Measurements from ENCODE around the gene NAALADL2. TPM values are rescaled to one million over a fixed set of nuclear protein-coding genes. Genes with fewer than 3 reads are reported as not detected.

The NAALADL2 gene
- total and polyA plus RNA-seq, 2 of the 4 experiments (the other 2 are of a cell fraction), result 3.8 to 19.2 TPM

- no peak overlapping the region for H4K8ac ChIP-seq (ENCODE audit: low read depth in 2 of 2, low read length in 2 of 2)
- no peak overlapping the region for H3K23ac ChIP-seq (ENCODE audit: low read depth, low read length)
- H3K4me2 ChIP-seq (ENCODE audit: low read depth, low read length), result no peak overlapping the region
- H3K36me3 ChIP-seq (ENCODE audit: control insufficient read depth, insufficient read depth, low read length), result no peaks in the 10 kb centered on the region
- no peak overlapping the region for H4K5ac ChIP-seq (ENCODE audit: low read depth, low read length)
- no peaks in the 10 kb centered on the region for H3K9me1 ChIP-seq (ENCODE audit: insufficient read depth, low read length)
- TF ChIP-seq SMC3 (IDR thresholded peaks at IDR 0.05; ENCODE audit: low read depth, low read length) (no peak), CHD1 (IDR thresholded peaks at IDR 0.05; ENCODE audit: low read depth, low read length) (no peak), CTCF (conservative IDR thresholded peaks at IDR 0.05; ENCODE audit: low read depth, low read length) (no peak), POLR2A (IDR thresholded peaks at IDR 0.05; ENCODE audit: low read depth, low read length) (no peak), FOS (IDR thresholded peaks at IDR 0.05; ENCODE audit: low read depth, low read length) (no peak), MAZ (IDR thresholded peaks at IDR 0.05; ENCODE audit: borderline replicate concordance, low read depth, low read length) (no peak), RCOR1 (IDR thresholded peaks at IDR 0.05; ENCODE audit: insufficient replicate concordance, low read length) (no peak), BHLHE40 (IDR thresholded peaks at IDR 0.05; ENCODE audit: low read depth, low read length) (no peak), MXI1 (IDR thresholded peaks at IDR 0.05; ENCODE audit: borderline replicate concordance, low read depth, low read length) (no peak), NFE2L2 (IDR thresholded peaks at IDR 0.05; ENCODE audit: low read depth, low read length) (no peak), RFX5 (IDR thresholded peaks at IDR 0.05; ENCODE audit: low read depth, low read length) (no peak), RAD21 (IDR thresholded peaks at IDR 0.05; ENCODE audit: low read length) (no peak), CEBPB (IDR thresholded peaks at IDR 0.05; ENCODE audit: low read depth, low read length) (no peak), MAFK (IDR thresholded peaks at IDR 0.05; ENCODE audit: low read depth, low read length) (no peak)
- TF ChIP-seq, protein P1, sequence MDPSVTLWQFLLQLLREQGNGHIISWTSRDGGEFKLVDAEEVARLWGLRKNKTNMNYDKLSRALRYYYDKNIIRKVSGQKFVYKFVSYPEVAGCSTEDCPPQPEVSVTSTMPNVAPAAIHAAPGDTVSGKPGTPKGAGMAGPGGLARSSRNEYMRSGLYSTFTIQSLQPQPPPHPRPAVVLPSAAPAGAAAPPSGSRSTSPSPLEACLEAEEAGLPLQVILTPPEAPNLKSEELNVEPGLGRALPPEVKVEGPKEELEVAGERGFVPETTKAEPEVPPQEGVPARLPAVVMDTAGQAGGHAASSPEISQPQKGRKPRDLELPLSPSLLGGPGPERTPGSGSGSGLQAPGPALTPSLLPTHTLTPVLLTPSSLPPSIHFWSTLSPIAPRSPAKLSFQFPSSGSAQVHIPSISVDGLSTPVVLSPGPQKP (IDR thresholded peaks at IDR 0.05; ENCODE audit: borderline replicate concordance, low read depth, low read length), result no peak
- TF ChIP-seq, protein P2, sequence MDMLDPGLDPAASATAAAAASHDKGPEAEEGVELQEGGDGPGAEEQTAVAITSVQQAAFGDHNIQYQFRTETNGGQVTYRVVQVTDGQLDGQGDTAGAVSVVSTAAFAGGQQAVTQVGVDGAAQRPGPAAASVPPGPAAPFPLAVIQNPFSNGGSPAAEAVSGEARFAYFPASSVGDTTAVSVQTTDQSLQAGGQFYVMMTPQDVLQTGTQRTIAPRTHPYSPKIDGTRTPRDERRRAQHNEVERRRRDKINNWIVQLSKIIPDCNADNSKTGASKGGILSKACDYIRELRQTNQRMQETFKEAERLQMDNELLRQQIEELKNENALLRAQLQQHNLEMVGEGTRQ (IDR thresholded peaks at IDR 0.05; ENCODE audit: low read depth, low read length), result no peak
- H3K4me3 ChIP-seq (ENCODE audit: insufficient read depth, low read depth, low read length), result no peak overlapping the region
- H3K27ac ChIP-seq (ENCODE audit: insufficient read depth, low read length), result no peak overlapping the region
- no peak overlapping the region for H2BK5ac ChIP-seq (ENCODE audit: low read depth, low read length, poor library complexity, severe bottlenecking)
- intact Hi-C loops (cut with micrococcal nuclease) (no loop called here), in situ Hi-C loops (cut with MboI; ENCODE audit: low sequenced_read_pairs) (no loop called here), dilution Hi-C loops (cut with HindIII; ENCODE audit: low sequenced_read_pairs, unreplicated experiment) (no loop called here)
- H3K9ac ChIP-seq (ENCODE audit: low read depth, low read length), result no peak overlapping the region
- no peak overlapping the region for H2AFZ ChIP-seq (replicated peaks; ENCODE audit: low read length, poor library complexity)
- no TSS peak for BruUV-seq (replicated peaks)
- H3K4ac ChIP-seq (ENCODE audit: low read depth, low read length), result no peak overlapping the region
- no CpG with 5 or more reads among the region's 6 CpGs for WGBS, 2 experiments (ENCODE audit: extremely low coverage in 2 of 2, insufficient read length in 1 of 2)
- no peak overlapping the region for H2BK120ac ChIP-seq (ENCODE audit: low read depth, low read length)
- H3K18ac ChIP-seq (ENCODE audit: low read depth, low read length), result no peak overlapping the region
- no peaks in the 10 kb centered on the region for H3K4me1 ChIP-seq (ENCODE audit: control insufficient read depth, insufficient read depth, low read length)
- H4K91ac ChIP-seq (ENCODE audit: insufficient read depth, low read depth, low read length), result no peak overlapping the region
- no peak overlapping the region for H3K14ac ChIP-seq (replicated peaks; ENCODE audit: low read depth, low read length)
- no peaks in the 10 kb centered on the region for H3K79me1 ChIP-seq (ENCODE audit: low read depth in 1 of 2, low read length in 2 of 2)
- ChIA-PET POLR2A (ENCODE audit: unreplicated experiment) (no interaction called here), CTCF (no interaction called here)
- H3K56ac ChIP-seq (ENCODE audit: extremely low read depth, insufficient read depth, low read length), result no peak overlapping the region
- DNase-seq (no peak), ATAC-seq (ENCODE audit: low read depth) (no peak)
- no peaks in the 10 kb centered on the region for H3K27me3 ChIP-seq (ENCODE audit: control insufficient read depth, insufficient read depth, low read length)
- H2AK5ac ChIP-seq (ENCODE audit: low read depth, low read length), result no peak overlapping the region
- no peaks in the 10 kb centered on the region for H4K20me1 ChIP-seq (ENCODE audit: insufficient read depth, low read length)
- H3K9me3 ChIP-seq (ENCODE audit: control insufficient read depth, insufficient read depth, low read length), result no peaks in the 10 kb centered on the region
- no peak overlapping the region for H2BK20ac ChIP-seq (ENCODE audit: low read depth, low read length)
- H2BK15ac ChIP-seq (ENCODE audit: low read depth, low read length), result no peak overlapping the region
- H2AK9ac ChIP-seq (replicated peaks; ENCODE audit: low read depth, low read length, poor library complexity), result no peak overlapping the region
These were observed 753.5 kb downstream of the NAALADL2 start for GRCh38 chr3:175612487-175613196.

All from IMR-90 (cell line).